Ascending aorta (tissue), 2 donors: ENCODE results near the gene FOLR2. TPM values are rescaled to one million over a fixed set of nuclear protein-coding genes. Genes with fewer than 3 reads are reported as not detected.

ENCODE experiments used
- DNase-seq, 2 donors: peaks; one replicate each; pipeline ENCODE4 v3.0.0-alpha.2; 2019; ENCODE audit warnings: low spot score in 2 of 2
- H3K27ac ChIP-seq, 2 donors: fragments of 200-600 bp; sonication (generic); one replicate each; pipeline ENCODE4 v1.5.1; 2016 to 2017; ENCODE audit warnings: mild to moderate bottlenecking in 1 of 2
- H3K27me3 ChIP-seq: fragments of 200-600 bp; sonication (generic); one replicate; pipeline ENCODE4 v1.5.1; 2017
- H3K36me3 ChIP-seq, 2 donors: fragments of 200-600 bp; sonication (generic); one replicate each; pipeline ENCODE4 v1.5.1; 2016
- H3K4me1 ChIP-seq, 2 donors: fragments of 200-600 bp; sonication (generic); one replicate each; pipeline ENCODE4 v1.5.1; 2016 to 2017; ENCODE audit warnings: mild to moderate bottlenecking in 1 of 2
- H3K4me3 ChIP-seq, 2 donors: fragments of 200-600 bp; sonication (generic); one replicate each; pipeline ENCODE4 v1.5.1; 2016 to 2017; ENCODE audit warnings: mild to moderate bottlenecking in 1 of 2
- H3K9me3 ChIP-seq, 2 donors: fragments of 200-600 bp; sonication (generic); one replicate each; pipeline ENCODE4 v1.5.1; 2016
- CTCF ChIP-seq, 3 experiments: fragments of 200-600 bp in 2 of 3; fragments of 450-650 bp in 1 of 3; sonication (generic) in 2 of 3; IDR thresholded peaks; one replicate each; pipeline ENCODE4 v1.5.1; 2016 to 2019; ENCODE audit warnings: antibody characterized with exemption in 3 of 3, mild to moderate bottlenecking in 1 of 3, moderate library complexity in 1 of 3
- intact Hi-C: fragments of 100-400 bp; cut with DNase I; formaldehyde crosslinking; loops from one replicate; pipeline ENCODE4 v1.15.1; 2023
- total RNA-seq: library from RNA; depleted of rRNA; stranded (reverse); fragments of >200 nt; gene quantifications from one replicate; pipeline ENCODE4 v1.1.0, GENCODE V29; 2016

The FOLR2 gene
- total RNA-seq, 1 donor from 2014 or later = 34.5 TPM

DNA sequence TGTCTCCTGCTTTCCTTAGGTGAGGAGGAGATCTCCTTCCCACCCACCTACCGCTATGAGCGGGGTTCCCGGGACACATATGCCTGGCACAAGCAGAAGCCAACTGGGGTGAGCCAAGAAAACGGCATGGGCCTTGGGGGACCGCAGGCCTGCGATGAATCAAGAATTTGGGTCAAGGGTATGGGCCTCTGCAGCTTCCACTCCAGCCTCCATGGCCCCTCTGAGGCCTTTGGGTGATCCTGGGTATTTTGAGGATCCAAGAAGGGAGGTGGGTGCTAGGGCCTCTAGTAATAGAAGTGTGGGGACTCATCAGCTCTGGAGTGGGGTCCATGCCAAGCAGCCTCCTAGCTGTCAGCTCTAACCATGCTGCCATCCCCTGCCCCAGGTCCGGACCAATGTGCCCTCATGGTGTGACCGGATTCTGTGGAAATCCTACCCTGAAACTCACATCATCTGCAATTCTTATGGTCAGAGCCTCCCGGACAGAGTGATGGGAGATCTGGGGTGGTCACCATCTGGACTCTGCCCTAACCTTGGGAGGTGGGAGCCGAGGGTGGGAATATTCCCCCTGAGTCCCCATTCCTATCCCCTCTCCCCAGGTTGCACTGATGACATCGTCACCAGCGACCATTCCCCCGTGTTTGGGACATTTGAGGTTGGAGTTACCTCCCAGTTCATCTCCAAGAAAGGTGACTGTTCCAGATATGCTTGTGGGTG, 16.6 kb downstream of the FOLR2 start:
- Histone ChIP-seq H3K27ac (no peak overlapping the region), H3K4me3 (no peak overlapping the region), H3K9me3 (no peaks in the 10 kb centered on the region), H3K4me1 (no peaks in the 10 kb centered on the region), H3K36me3 (peaks cover 83 to 92% of the 10 kb centered on the region in 2 donors), H3K27me3 (no peaks in the 10 kb centered on the region)
- TF ChIP-seq CTCF (IDR thresholded peaks at IDR 0.05) = no peak
- intact Hi-C loops = no loop called here
- peak in 1 of 2 donors; percentile 39 for DNase-seq

- H3K4me3 ChIP-seq = no peak overlapping the region
- H3K4me1 ChIP-seq = peaks cover 0 to under 1% of the 10 kb centered on the region in 2 donors
- H3K36me3 ChIP-seq = peaks cover 75 to 85% of the 10 kb centered on the region in 2 donors
- no peak for TF ChIP-seq CTCF (IDR thresholded peaks at IDR 0.05)
- no peak overlapping the region for H3K27ac ChIP-seq
- no peaks in the 10 kb centered on the region for H3K9me3 ChIP-seq
- no peaks in the 10 kb centered on the region for H3K27me3 ChIP-seq
- intact Hi-C loops = no loop called here
- DNase-seq = peak in 1 of 2 donors; percentile 44
Measured at GRCh38 chr11:72233773-72234513, 17.3 kb downstream of the FOLR2 start.

DNA sequence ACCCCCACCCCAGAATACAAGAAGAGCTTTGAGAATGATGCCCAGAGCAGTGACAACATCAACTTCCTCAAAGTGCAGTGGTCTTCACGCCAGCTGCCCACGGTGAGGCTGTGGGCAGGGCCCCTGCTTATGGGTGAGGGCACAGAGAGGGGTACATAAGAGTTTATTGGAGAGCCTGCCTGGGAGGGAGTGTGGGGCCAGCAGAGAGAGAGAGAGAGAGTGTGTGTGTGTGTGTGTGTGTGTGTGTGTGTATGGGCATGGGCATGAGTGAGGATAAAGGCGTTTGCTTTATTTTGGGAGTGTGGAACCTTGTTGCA, 17.9 kb downstream of the FOLR2 start:
- intact Hi-C loops = no loop called here
- Histone ChIP-seq H3K27ac (no peak overlapping the region), H3K27me3 (no peaks in the 10 kb centered on the region), H3K9me3 (no peaks in the 10 kb centered on the region), H3K36me3 (peaks cover 70 to 80% of the 10 kb centered on the region in 2 donors), H3K4me1 (peaks cover 0 to 6% of the 10 kb centered on the region in 2 donors), H3K4me3 (no peak overlapping the region)
- peak in 1 of 2 donors; percentile 27 for DNase-seq
- no peak for TF ChIP-seq CTCF (IDR thresholded peaks at IDR 0.05)

DNA sequence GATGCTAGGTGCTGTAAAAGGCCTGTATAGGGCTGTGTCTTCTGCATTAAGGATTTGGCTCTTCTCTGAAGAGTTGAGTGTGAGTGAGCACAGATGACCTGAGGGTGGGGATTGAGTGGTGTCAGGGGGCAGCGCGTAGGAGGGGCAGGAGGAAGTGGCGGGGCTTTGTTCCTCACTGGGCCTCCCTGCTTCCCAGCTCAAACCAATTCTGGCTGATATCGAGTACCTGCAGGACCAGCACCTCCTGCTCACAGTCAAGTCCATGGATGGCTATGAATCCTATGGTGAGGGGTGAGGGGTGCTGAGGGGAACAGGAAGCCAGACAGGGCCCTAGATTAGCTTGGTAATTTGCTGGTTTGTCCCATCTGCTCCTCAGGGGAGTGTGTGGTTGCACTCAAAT, 18.3 kb downstream of the FOLR2 start:
- Histone ChIP-seq H3K27me3 (no peaks in the 10 kb centered on the region), H3K4me3 (no peak overlapping the region), H3K27ac (no peak overlapping the region), H3K9me3 (no peaks in the 10 kb centered on the region), H3K4me1 (peaks cover 0 to 7% of the 10 kb centered on the region in 2 donors), H3K36me3 (peaks cover 66 to 75% of the 10 kb centered on the region in 2 donors)
- intact Hi-C loops = loop anchor here (5.0 kb wide), 2 partner anchors 133 to 197 kb away; partner anchors contain the start of genes CLPB and LAMTOR1
- DNase-seq = no peak
- no peak for TF ChIP-seq CTCF (IDR thresholded peaks at IDR 0.05)

- peaks cover 60 to 69% of the 10 kb centered on the region in 2 donors for H3K36me3 ChIP-seq
- H3K27ac ChIP-seq = no peak overlapping the region
- peak in 1 of 2 donors; percentile 60 for DNase-seq
- H3K27me3 ChIP-seq = no peaks in the 10 kb centered on the region
- H3K4me1 ChIP-seq = peaks cover 2 to 13% of the 10 kb centered on the region in 2 donors
- TF ChIP-seq CTCF (IDR thresholded peaks at IDR 0.05) = no peak
- no peak overlapping the region for H3K4me3 ChIP-seq
- no peaks in the 10 kb centered on the region for H3K9me3 ChIP-seq
- intact Hi-C loops = loop anchor here (5.0 kb wide), 2 partner anchors 133 to 197 kb away; partner anchors contain the start of genes CLPB and LAMTOR1
Measured at GRCh38 chr11:72235351-72236057, 18.9 kb downstream of the FOLR2 start.
